ENCODE results near the gene SCAMP5.

The SCAMP5 gene

DNA sequence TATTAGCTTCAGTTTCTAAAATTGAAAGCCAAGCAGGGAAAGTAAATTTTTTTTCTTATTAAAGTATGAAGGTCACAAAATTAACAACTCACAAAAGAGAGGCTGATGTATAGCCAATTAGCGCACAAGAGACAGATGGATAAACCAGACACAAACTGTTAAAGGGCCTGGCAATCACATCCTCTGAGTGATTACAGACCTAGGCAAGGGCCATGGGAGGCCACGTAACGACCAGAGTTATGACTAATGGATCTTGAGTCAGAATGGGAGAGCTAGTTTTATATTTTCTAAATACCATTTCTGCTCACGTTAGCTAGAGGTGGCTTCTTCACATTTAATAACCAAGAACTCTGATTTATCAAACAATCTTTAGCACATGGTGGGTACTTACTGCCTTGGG, 17.8 kb upstream of the SCAMP5 start:
- DNase-seq, result no peak

DNA sequence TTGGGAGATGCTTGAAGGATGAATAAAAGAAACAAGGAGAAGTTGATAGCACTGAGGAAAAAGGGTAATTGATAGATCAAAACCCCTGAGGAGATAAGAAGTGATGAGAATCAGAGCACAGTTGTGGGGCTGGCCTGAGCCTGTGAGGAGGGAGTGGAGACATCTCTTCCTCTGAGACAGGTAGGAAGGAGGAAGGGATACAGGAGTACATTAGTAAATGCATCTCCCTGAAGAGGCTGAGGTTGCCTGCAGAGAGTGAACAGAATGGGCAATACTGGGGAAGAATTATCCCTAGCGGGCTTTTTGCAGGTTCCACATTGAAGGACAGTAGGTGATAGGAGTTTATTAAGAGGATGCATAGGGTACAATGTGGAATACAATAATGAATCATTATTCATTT, 17.3 kb upstream of the SCAMP5 start:
- DNase-seq, result no peak

DNA sequence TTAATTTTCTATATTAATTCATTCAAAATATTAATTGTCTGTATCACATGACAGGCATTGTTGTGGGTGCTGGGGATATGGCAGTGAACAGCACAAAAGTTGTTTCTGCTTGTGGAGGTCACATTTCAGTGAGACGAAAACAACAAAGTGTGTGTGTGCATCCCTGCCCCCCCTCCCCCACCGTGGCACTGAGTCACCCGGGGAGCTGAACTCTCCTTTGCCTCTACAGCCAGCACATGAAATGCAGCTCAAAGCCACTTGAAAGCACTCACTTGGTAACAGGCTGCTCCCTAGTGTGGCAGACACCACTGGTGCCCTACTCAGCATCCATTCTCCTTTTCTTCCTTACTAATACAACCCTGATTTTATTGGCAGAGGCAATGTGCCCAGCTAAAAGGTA, 16.9 kb upstream of the SCAMP5 start:
- DNase-seq, result no peak

DNA sequence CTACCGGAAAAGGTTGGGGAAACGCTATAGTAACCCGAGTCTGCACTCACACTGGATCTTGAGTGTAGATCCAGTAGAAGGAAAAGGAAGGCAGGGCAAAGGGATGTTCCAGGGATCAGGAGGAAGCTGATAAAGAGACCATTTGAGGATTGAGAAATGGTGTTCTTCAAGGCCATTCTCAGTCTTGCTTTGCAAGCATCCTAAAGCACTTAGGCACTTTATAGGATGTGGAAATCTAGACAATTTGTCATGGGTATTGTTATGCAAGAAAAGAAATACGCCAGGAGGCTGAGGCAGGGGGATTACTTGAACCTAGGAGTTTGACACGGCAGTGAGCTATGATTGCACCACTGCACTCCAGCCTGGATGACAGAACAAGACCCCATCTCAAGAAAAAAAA, 13.2 kb upstream of the SCAMP5 start:
- no peak for DNase-seq

DNA sequence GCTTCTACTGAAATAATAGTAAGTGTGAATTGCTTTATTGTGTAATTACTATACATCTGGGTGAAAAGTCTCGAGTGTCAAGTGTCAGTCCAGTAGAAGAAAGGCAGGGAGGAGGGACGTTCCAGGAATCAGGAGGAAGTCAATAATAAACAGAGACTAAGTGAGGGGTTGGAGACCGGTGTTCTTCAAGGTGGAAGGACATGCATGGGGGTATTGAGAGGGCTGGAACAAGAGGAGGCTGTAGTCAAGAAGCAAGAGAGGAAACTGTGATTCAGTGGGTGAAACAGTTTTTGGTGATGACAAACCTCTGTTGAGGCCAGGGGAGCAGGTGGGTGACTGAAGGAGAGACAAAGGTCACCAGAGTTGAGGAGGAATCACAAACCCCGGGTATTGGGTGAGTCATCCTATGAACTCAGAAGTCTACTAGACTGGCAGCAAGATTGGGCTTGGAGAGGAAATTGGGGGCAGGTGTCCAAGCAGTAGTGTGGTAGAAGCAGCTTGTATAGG, 11.6 kb upstream of the SCAMP5 start:
- no peak for DNase-seq

DNA sequence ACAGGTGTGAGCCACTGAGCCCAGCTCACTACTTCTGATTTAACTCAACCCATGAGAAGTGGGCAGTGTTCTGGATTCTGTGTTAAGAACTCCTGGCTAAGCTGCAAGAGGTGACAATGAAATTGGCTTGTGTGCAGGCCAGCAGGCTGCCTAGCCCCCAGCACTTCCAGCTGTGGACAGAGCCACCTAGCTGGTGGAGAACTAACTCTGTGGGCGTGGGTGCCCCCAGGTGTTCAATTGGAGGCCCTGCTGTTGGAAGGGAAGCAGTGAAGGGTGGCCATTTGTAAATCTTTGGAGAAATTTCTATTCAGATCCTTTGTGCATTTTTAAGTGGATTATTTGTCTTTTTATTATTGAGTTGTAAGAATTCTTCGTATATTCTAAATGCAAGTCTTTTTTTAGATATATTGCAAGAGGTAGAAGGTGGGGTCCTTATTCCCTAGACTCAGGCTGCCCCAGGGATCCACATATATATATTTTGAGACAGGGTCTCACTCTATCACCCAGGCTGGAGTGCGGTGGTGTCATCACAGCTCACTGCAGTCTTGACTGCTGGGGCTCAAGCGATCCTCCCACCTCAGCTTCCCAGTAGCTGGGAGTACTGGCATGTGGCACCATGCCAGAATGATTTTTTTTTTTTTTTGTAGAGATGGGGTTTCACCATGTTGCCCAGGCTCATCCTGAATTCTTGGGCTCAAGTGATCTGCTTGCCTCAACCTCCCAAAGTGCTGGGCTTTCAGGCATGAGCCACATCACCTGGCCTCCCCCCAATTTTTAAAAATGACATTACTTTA, 7.2 kb upstream of the SCAMP5 start:
- peak; percentile 69 for DNase-seq

DNA sequence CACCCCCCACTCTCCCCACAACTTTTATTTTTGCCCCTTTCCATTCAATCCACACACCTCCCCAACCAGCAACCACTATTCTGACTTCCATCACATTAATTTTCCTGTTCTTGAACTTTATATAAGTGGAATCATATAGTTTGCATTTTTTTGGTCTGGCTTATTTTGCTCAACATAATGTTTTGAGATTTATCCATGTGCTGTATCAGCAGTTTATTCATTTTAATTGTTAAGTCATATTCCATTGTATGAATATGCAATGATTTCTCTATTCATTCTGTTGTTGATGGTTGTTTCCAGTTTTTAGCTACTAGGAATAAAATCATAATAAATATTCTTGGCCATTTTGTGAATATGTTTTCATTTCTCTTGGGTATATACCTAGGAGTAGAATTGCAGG, 5.8 kb upstream of the SCAMP5 start:
- no peak for DNase-seq

DNA sequence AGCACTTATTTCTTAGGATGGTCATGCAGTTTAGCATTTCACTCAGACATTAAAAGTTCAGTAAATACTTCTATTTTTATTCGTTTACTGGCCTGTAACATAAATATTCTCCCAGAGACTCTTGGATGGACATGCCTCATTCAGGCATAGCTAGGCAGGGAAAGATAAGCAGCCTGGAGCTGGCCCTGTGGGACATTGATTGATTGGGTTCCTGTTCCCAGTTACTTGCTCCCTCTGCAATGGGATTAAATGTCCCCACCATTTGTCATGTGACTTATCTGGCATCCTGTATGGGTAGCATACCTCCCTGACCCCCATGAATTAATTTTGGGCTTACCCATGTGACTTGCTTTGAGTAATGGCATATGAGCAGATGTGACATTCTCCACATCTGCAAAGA, 2.7 kb upstream of the SCAMP5 start:
- no peak for DNase-seq

DNA sequence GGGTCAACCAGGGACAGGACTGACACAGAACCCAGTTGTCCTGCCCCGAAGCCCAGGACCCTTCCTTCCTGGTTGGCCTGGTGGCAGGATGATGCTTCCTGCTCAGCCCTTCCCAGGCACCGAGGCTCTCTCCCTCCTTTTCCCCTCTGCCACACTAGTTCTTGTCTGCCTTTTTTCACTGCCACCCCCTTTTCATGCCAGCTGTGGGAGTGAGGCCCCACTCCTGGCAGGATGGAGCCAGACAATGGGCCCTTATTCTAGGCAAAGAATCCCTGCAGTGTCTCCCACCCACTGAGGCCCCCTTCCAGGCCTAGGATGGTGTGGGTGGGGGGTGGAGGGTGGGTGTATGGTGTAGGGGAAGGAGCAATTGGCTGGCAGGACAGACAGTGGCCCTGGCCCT, 1.1 kb upstream of the SCAMP5 start:
- no peak for DNase-seq

DNA sequence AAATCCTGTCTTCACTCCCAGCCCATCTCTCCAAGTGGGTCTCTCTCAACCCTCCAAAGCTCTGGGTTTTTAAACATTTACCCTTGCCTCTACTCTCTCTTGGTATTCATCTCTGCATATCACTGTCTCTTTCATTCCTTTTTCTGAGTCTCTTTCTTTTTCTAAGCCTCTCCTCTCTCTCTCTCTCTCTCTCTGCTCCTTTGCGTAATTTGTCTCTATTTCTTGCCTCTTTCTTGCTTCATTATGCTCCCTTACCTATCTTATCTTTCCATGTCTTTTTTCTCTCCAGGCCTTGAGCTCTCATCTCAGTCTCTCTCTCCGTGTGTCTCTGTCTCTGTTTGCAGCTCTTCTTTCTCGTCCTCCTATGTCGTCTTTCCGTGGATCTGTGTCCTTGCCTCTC, 678 bp upstream of the SCAMP5 start:
- DNase-seq, result no peak

DNA sequence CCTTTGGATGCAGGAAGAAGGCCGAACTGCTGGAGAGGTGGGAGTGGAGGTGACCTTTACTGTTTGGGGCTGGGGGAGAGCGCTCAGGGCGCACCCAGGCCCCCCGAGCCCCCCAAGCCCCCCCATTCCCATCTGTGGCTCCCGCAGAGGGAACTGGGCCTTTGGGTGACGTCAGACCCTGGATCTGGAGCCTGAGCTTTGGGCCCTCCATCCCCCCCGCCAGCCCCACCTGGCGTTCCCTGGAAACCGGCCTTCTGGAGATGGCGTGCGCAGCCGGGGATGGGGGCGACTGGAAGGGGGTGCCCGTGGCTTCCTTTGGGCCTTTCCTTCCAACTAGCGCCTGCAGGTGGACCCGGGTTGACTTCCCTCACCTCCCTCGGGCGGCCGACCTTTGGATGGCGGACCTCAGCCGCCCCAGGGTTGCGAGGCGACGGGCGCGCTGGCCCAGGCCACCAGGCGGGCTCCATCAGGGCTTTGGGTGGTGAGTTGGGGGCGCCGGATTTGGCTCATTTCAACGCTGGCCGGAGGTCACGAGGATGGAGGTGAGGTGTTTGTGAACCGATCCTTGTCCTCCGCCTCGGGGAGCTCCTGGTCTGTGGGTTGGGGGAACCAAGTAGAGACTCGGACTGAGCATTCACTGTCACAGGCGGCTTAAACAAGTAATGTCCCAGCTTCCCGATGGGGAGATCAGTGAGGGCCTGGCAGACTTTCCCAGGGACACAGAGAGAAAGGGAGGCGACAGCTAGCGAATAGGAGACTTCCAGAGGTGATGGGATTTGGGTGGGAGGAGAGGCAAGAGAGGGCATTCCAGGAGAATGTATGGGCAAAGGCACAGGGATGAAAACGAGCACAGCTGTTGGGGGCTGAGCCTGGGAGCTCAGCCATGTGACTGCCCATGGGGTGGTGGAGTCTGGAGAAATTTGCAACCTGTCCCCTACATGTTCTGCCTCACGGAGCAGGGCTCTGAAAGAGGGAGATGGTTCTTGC, 709 bp downstream of the SCAMP5 start:
- peak; percentile 78 for DNase-seq

DNA sequence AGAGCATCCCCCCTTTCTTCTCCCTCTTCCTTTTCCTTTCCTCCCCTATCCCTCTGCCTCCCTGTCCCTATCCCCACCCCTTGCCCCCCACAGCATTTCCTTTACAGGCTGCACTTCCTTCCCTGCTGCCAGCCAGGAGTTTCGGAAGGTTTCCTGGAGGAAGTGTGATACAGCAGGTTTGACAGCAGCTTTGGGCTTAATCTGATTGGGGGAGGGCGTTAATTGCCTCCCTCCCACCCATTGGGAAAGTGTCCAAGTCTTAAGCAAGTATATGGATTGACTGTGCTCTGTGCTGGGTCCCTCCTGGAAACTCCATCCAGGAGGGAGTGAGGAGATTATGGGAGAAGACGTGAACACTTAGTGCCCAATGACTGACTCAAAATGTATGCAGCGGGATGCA, 1.8 kb downstream of the SCAMP5 start:
- DNase-seq, result no peak

DNA sequence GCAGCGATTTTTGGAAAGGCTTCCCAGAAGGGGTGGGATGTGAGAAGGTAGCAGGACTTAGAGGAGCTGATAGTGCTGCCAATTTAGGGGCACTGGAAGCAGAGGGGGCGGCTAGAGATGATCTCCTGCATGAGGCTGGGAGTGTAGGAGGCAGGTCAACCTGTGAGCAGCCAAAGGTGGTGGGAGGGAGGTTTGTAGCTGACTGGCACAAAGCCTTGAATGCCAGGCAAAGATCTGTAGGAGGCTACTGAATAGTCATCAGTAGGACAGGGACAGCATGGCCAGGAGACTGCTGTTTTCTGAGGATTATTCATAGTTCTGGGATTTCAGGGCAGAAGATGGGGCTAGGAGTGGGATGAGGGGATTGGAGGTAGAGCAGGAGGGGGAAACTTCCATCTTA, 2.2 kb downstream of the SCAMP5 start:
- DNase-seq, result no peak

DNA sequence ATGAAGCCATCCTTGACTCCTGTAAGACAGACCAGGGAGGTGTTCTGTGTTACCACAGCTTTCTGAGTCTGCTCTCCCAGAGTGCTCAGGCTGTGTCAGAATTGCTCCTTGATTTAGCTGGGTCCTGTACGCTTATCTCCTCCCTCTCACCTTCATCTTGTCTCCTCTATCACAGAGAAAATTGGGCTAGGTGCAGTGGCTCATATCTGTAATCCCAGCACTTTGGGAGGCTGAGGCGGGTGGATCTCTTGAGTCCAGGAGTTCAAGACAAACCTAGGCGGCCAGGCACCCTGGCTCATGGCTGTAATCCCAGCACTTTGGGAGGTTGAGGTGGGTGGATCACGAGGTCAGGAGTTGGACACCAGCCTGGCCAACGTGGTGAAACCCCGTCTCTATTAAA, 5.9 kb downstream of the SCAMP5 start:
- no peak for DNase-seq

DNA sequence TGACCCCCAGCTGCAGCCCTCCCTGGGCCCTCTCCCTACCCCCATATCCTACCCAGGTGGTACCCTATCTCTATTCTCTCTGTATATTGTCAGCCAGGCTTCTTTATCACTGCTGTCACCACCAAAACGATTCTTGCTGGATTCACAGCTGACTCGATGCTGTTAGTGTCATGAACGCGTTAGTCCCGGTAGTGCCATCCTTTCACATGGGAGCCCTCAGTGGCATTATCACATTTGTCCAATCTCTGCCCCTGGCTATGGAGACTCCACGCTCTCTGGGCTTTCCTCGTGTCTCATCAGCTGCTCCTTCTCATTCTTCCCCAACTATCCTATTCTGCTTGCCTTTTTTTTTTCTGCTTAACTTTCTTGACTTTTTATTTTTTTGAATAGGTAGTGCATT, 7.0 kb downstream of the SCAMP5 start:
- no peak for DNase-seq

DNA sequence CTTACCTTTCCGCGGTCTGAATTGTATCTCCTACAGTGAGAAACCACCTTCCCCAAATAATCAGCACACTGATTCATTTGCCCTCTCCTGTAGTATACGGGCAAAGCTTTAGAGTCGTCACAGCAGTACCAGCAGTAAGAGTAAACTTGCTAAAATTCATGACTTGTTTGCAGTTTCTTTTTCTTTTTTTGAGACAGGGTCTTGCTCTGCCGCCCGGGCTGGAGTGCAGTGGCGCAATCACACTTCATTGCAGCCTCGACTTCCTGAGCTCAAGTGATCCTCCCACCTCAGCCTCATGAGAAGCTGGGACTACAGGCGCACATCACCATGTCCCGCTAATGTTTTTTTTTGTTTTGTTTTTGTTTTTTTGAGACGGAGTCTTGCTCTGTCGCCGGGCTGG, 11.9 kb downstream of the SCAMP5 start:
- no peak for DNase-seq

DNA sequence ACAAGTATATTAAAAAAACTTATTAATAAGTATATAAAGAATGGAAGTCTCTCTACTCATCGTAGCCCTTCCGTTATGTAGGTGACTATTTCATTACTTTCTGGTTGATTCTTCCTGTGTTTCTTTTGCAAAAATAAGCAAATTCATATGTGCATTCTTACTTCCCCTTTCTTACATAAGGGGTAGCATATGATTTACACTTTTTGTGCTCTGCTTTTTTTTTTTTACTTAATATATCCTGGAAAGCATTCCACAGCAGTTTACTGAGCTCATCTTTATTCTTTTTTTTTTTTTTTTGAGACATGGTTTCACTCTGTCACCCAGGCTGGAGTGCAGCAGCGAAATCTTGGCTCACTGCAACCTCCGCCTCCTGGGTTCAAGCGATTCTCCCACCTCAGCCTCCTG, 12.9 kb downstream of the SCAMP5 start:
- no peak for DNase-seq

DNA sequence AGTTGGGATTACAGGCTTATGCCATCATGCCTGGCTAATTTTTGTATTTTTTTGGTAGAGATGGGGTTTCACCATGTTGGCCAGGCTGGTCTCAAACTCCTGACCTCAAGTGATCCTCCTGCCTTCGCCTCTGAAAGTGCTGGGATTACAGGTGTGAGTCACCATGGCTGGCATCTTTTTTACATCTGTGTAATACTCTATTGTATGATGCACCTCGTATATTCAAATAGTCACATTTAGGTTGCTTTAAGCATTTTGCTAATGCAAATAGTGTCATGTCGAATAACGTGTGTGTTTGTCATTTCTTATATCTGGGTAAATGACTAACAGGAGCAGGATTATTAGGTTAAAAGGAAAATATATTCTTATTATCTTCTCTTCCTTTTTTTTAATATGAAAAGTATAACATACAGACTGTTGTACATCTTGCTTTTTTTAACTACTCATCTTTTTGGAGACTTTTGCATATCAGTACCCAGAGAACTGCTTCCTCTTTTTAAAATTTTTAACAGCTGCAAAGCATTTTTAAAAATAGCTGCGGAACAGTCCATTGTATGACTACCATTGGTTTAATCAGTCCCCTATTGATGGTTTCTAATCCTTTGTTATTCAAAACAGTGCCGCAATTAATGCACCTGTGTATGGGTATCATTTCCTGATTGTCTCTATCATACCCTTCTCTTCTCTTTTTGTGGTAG, 13.4 kb downstream of the SCAMP5 start:
- no peak for DNase-seq

DNA sequence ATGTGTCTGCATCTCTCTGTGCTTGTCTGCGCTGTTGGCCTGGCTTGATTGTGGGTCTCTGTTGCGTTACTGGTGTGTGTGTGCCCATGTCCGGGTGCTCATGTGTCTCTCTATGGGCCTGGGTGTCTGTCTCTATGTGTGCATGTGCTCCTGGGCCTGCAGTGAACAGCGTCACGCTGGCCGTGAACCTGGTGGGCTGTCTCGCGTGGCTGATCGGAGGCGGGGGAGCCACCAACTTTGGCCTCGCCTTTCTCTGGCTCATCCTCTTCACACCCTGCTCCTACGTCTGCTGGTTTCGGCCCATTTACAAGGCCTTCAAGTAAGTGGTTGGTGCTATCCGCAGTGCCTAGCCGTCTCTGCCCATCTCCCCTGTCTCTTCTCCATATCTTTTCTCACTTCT, 21.1 kb downstream of the SCAMP5 start:
- DNase-seq, result no peak

DNA sequence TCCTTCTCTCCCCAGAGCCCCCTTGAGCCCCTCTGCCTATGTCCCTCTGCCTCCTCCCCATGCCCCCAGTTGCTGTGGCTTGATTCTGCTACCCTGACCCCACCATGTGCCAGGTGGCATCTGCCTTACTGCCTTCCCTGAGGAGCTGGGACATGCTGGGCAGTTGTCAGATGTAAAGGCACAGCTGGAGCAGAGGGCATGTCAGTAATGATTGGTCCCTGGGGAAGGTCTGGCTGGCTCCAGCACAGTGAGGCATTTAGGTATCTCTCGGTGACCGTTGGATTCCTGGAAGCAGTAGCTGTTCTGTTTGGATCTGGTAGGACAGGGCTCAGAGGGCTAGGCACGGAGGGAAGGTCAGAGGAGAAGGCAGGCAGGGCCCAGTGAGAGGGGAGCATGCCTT, 24.6 kb downstream of the SCAMP5 start:
- DNase-seq, result no peak

DNA sequence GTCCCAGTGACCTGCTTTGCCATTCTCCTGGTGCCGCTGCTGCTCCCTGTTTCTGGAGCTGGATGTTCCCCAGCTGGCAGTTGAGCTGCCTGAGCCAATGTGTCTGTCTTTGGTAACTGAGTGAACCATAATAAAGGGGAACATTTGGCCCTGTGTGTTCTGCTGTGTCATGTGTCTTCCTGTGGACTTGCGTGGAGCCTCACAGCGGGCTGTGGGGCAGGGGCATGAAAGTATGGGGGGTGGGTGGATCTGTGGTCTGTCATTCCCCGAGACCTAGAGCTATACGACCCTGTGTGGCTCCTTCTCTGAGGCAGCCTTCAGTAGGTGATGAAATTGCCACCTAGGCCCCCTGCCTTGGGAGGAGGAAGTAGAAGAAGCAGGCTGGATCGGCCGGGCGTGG, 26.0 kb downstream of the SCAMP5 start:
- DNase-seq, result no peak

DNA sequence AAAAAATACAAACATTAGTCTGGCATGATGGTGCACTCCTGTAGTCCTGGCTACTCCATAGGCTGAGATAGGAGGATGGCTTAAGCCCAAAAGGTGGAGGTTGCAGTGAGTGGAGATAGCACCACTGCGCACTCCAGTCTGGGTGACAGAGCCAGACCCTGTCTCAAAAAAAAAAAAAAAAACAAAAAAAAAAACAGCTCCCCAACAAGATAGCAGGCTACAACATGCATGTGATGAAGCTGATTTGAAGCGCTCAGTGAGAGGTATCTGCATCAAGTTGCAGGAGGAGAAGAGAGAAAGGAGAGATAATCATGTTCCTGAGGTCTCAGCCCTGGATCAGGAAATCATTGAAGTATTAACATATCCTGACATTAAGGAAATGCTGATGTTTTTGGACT, 27.4 kb downstream of the SCAMP5 start:
- DNase-seq, result no peak

DNA sequence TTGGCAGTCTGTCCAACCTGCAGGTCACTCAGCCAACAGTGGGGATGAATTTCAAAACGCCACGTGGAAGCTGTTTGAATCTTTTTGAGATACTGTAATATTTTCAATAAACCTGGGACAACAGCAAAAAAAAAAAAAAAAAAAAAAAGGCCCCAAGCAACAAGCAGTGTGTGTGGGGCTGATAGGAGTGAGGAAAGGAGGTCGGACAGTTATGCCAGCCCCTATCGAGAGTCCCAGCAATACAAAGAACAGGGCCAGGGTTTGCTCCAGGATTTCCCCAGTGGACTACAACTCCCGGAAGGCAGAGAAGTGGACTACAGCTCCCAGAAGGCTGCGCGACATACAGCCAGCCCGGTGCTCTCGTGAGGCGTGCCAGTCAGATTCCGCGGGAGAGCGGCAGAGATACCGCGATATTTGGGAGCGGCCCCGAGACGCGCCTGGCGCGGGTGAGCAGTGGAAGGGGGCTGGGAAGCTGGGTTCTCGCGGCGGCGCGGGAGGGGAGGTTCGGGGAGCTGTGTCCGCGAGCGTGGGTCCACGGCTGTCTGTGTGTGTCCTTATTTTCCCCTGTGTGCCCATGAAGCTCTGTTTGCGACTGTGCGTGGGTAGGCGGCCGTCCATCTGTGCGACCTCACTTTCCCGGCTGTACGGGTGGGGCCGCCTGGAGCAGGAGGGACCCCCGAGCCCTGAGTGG, 28.0 kb downstream of the SCAMP5 start, which contains the start of gene PPCDC:
TSS of gene PPCDC (plus strand) at position 410 of the 691 bp plus-strand sequence. CDS start 4,729 bp downstream, outside the sequence.
- DNase-seq, result peak; percentile 95

Data from COR-L47 (cell line).